K562 (cell line): Measurements from ENCODE around the gene FBXO46. TPM values are rescaled to one million over a fixed set of nuclear protein-coding genes. Genes with fewer than 3 reads are reported as not detected.

ENCODE experiments used
- ARID4B ChIP-seq: sonication (generic); formaldehyde crosslinking; IDR thresholded peaks from 2 replicates; pipeline ENCODE4 v1.8.0; 2022; ENCODE audit warnings: mild to moderate bottlenecking, missing genetic modification reagents
- BHLHE40 ChIP-seq: IDR thresholded peaks from 2 replicates; pipeline ENCODE4 v1.6.1; 2011; ENCODE audit warnings: low read length, improper control_type of control experiment
- CBX1 ChIP-seq: sonication (generic); IDR thresholded peaks from 2 replicates; pipeline ENCODE4 v1.6.1; 2016; ENCODE audit warnings: antibody characterized with exemption, low read depth, mild to moderate bottlenecking
- ESRRA ChIP-seq: fragments of 450-650 bp; IDR thresholded peaks from 2 replicates; pipeline ENCODE4 v1.6.1; 2014; ENCODE audit warnings: low read depth, mild to moderate bottlenecking, moderate library complexity, borderline replicate concordance
- FOS ChIP-seq: IDR thresholded peaks from 3 replicates; pipeline ENCODE4 v1.6.1; 2011; ENCODE audit not compliant: insufficient read length; ENCODE audit errors: extremely low read depth
- KDM2B ChIP-seq: fragments of 250-450 bp; sonication (Bioruptor Pico); IDR thresholded peaks from 2 replicates; pipeline ENCODE4 v1.8.0; 2021; ENCODE audit warnings: mild to moderate bottlenecking, moderate library complexity
- NR2C2 ChIP-seq, 2 experiments: fragments of 200-800 bp in 1 of 2; sonication (Bioruptor generic) in 1 of 2; sonication (generic) in 1 of 2; formaldehyde crosslinking in 1 of 2; IDR thresholded peaks; 2 replicates each; pipeline versions ENCODE4 v1.6.1 to v1.8.0; 2016 to 2022; ENCODE audit warnings: mild to moderate bottlenecking in 1 of 2, missing compliant biosample characterization in 1 of 2, missing genetic modification characterization in 1 of 2, missing genetic modification reagents in 1 of 2
- PCBP1 ChIP-seq: fragments of 200-400 bp; formaldehyde crosslinking; IDR thresholded peaks from 2 replicates; pipeline ENCODE4 v1.6.1; 2018; ENCODE audit warnings: mild to moderate bottlenecking, low read depth, low read length; ENCODE audit not compliant: poor library complexity, severe bottlenecking
- RBM15 ChIP-seq: fragments of 200-400 bp; formaldehyde crosslinking; IDR thresholded peaks from 2 replicates; pipeline ENCODE4 v1.6.1; 2018; ENCODE audit warnings: mild to moderate bottlenecking, low read length, moderate library complexity; ENCODE audit not compliant: insufficient read depth
- SIN3A ChIP-seq, 2 experiments: fragments of 150-350 bp in 1 of 2; IDR thresholded peaks; 2 replicates each; pipeline ENCODE4 v1.6.1; 2011 to 2016; ENCODE audit warnings: borderline replicate concordance in 2 of 2, low read depth in 2 of 2, low read length in 2 of 2, mild to moderate bottlenecking in 2 of 2, moderate library complexity in 2 of 2; ENCODE audit not compliant: control insufficient read depth in 1 of 2
- SP1 ChIP-seq: sonication (generic); formaldehyde crosslinking; IDR thresholded peaks from 2 replicates; pipeline ENCODE4 v1.8.1; 2022; ENCODE audit warnings: mild to moderate bottlenecking, missing genetic modification reagents
- TAF1 ChIP-seq: IDR thresholded peaks from 2 replicates; pipeline ENCODE4 v1.6.1; 2011; ENCODE audit warnings: mild to moderate bottlenecking, low read length, moderate library complexity; ENCODE audit not compliant: insufficient read depth, control insufficient read depth, severe bottlenecking; ENCODE audit errors: extremely low read depth
- ZFPM2 ChIP-seq: fragments of 250-450 bp; sonication (Bioruptor Pico); IDR thresholded peaks from 2 replicates; pipeline ENCODE4 v1.5.1; 2022; ENCODE audit warnings: mild to moderate bottlenecking
- polyA plus RNA-seq, 8 experiments: library from polyadenylated mRNA; depleted of rRNA in 4 of 8; stranded (reverse) in 5 of 8; unstranded in 3 of 8; fragments of >200 nt; fragmentation: Nextera tagmentation in 2 of 8; fragmentation: Illumina TruSeq in 1 of 8; extraction: Ambion mirVana in 2 of 8; extraction: Trizol in 1 of 8; gene quantifications; 2 replicates each; pipeline versions ENCODE4 v1.2.1 to v1.2.3, GENCODE V29; 2011 to 2014; ENCODE audit warnings: inconsistent platforms in 1 of 8, missing spikeins in 1 of 8
- total RNA-seq, 7 experiments: library from RNA; depleted of rRNA in 6 of 7; stranded (reverse); fragments of >200 nt in 6 of 7; fragmentation: Illumina TruSeq in 2 of 7; extraction: Trizol in 2 of 7; gene quantifications; 2 replicates each; pipeline versions ENCODE4 v1.2.1 to v1.2.3, GENCODE V29; 2011 to 2021; ENCODE audit warnings: low replicate concordance in 1 of 7
- TF ChIP-seq, protein P1 (sequence below): fragments of 450-650 bp; formaldehyde crosslinking; IDR thresholded peaks from 2 replicates; pipeline ENCODE4 v1.4.0; 2020; ENCODE audit warnings: mild to moderate bottlenecking, moderate library complexity
- TF ChIP-seq, protein P2 (sequence below): fragments of 450-650 bp; formaldehyde crosslinking; conservative IDR thresholded peaks from 2 replicates; pipeline ENCODE4 v1.4.0; 2022; ENCODE audit warnings: mild to moderate bottlenecking, missing genetic modification characterization
- TF ChIP-seq, protein P3 (sequence below): fragments of 450-650 bp; IDR thresholded peaks from 2 replicates; pipeline ENCODE4 v1.6.1; 2016

The FBXO46 gene
- total and polyA plus RNA-seq, 9 of the 15 experiments (the other 6 are each of a cell fraction or from before 2014, with no cell fraction given) = 1.5 to 36.1 (median 7.3) TPM

GRCh38 chr19:45770192-45771101, 39.8 kb upstream of the FBXO46 start (continued):
- TF ChIP-seq ARID4B (CRISPR knock-in tag) (peak; percentile 81), SIN3A (IDR thresholded peaks at IDR 0.05; ENCODE audit: borderline replicate concordance in 2 of 2, control insufficient read depth in 1 of 2, low read depth in 2 of 2, low read length in 2 of 2) (peak; percentile 29 to 68; a peak in 3 of 4 replicates), TAF1 (peak; percentile 12), NR2C2 (CRISPR knock-in tag; IDR thresholded peaks at IDR 0.05) (peak; percentile 49; the same call in 1 of the 2 replicates), NR2C2 (tag; IDR thresholded peaks at IDR 0.05) (peak; percentile 89), CBX1 (peak; percentile 86; the same call in 1 of the 2 replicates), BHLHE40 (peak; percentile 94), RBM15 (no peak), PCBP1 (peak; percentile 98), ZFPM2 (CRISPR knock-in tag) (no peak), SP1 (CRISPR knock-in tag) (peak; percentile 94), ESRRA (peak; percentile 52; the same call in 1 of the 2 replicates), FOS (peak; percentile 81), KDM2B (CRISPR knock-in tag) (peak; percentile 68; the same call in 1 of the 2 replicates)
- TF ChIP-seq, protein P1, sequence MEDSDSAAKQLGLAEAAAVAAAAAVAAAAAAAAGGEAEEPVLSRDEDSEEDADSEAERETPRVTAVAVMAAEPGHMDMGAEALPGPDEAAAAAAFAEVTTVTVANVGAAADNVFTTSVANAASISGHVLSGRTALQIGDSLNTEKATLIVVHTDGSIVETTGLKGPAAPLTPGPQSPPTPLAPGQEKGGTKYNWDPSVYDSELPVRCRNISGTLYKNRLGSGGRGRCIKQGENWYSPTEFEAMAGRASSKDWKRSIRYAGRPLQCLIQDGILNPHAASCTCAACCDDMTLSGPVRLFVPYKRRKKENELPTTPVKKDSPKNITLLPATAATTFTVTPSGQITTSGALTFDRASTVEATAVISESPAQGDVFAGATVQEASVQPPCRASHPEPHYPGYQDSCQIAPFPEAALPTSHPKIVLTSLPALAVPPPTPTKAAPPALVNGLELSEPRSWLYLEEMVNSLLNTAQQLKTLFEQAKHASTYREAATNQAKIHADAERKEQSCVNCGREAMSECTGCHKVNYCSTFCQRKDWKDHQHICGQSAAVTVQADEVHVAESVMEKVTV = 0 out of 2 replicates have a peak, but pooled peaks have one; percentile 22
- TF ChIP-seq, protein P2, sequence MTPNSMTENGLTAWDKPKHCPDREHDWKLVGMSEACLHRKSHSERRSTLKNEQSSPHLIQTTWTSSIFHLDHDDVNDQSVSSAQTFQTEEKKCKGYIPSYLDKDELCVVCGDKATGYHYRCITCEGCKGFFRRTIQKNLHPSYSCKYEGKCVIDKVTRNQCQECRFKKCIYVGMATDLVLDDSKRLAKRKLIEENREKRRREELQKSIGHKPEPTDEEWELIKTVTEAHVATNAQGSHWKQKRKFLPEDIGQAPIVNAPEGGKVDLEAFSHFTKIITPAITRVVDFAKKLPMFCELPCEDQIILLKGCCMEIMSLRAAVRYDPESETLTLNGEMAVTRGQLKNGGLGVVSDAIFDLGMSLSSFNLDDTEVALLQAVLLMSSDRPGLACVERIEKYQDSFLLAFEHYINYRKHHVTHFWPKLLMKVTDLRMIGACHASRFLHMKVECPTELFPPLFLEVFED (CRISPR knock-in tag) = 0 out of 2 replicates have a peak, but pooled peaks have one; percentile 63
- TF ChIP-seq, protein P3, sequence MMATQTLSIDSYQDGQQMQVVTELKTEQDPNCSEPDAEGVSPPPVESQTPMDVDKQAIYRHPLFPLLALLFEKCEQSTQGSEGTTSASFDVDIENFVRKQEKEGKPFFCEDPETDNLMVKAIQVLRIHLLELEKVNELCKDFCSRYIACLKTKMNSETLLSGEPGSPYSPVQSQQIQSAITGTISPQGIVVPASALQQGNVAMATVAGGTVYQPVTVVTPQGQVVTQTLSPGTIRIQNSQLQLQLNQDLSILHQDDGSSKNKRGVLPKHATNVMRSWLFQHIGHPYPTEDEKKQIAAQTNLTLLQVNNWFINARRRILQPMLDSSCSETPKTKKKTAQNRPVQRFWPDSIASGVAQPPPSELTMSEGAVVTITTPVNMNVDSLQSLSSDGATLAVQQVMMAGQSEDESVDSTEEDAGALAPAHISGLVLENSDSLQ = peak; percentile 96
